Measurements from ENCODE around the gene TESMIN. TPM values are rescaled to one million over a fixed set of nuclear protein-coding genes. Genes with fewer than 3 reads are reported as not detected.

The TESMIN gene
- polyA plus RNA-seq, 1 donor, result 0.53 TPM

DNA sequence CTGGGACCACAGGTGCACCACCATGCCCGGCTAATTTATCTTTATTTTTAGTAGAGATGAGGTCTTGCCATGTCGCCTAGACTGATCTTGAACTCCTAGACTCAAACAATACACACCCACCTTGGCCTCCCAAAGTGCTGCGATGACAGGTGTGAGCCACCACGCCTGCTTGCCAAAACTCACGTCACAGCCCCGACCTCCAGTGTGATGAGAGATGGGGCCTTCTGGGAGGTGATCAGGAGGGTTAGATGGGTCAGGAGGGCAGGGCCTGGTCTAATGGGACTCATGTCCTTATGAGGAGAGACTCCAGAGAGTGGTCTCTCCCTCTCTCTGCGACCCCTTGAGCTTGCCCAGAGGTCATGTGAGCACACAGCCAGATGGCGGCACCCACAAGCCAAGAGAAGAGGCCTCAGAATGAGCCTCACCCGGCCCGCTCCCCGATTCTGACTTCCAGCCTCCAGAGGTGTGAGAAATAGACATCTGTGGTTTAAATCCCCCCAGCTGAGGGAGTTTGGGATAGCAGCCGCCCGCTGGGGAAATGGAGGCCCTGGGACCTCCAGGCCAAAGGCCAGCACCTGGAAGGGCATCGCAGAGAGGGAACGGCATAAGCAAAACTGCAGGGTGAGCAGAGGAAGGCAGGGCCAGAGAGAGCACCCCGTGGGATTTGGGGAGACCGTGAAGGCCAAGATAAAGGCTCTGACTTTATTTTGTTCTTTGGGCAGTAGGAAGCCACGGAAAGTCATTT, 91.1 kb downstream of the TESMIN start:
- no peak for DNase-seq (ENCODE audit: low read depth)

DNA sequence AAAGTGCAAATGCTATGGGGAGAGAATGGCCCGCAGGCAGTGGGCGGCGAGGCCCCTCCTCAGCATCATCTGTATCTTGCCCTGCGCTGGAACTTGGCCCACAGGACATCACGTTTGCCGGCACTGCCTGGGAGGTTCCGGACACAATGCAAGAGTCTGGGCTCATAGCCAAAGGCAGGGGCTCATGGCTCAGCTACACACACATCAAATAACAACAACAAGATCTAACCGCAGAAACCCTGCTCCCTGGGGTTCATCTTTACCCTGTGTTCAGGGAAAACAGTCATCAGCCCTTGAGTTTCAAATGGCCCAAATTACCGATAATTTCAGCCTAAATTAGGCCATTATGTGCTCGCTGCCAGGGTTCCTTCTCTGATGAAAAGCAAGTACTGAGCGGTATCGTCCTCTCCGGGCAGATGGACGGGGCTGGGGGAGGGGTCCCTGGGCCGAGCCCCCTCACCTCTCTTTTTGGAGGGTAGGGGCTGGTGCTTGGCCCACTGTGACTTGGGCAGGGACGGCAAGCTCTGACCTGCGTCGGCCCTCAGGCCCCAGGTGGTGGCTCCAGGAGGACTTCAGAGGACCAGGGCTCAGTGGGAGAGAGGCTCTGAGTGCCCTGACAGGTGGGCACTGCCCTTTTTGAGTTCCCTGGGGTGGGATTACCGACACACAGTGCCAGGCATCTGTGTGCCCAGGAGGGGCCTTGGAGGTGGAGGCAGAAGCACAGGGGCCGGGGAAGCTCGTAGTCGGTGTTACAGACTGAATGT, 92.0 kb downstream of the TESMIN start:
- peak; percentile 51 for DNase-seq (ENCODE audit: low read depth)

DNA sequence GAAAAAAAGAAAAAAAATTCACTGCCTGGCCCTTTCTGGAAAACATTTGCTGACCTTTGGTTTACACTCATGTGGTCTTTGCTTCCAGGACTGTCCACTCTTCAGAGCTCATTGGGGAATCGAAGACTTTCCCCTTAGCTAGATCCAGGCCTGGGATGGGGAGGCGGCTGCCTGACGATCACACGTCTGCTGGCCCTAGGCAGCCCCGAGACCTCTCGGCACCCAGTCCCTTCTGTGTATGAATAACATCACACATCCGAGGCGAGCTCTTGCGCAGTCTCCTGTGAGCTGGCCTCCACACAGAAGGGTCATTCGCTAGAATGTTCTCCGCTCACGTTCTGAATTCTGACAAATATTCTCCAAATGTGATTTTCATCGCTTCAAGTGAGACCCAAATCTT, 92.7 kb downstream of the TESMIN start:
- no peak for DNase-seq (ENCODE audit: low read depth)

- DNase-seq (ENCODE audit: low read depth), result no peak
Measured at GRCh38 chr11:68658097-68658496, 93.2 kb downstream of the TESMIN start.

Other genes with a start within 250 kb of the TESMIN start
- 0.28 TPM for gene GAL, start 67.0 kb downstream of the TESMIN start, polyA plus RNA-seq (ENCODE audit: insufficient read length)
- 9.7 TPM for gene CPT1A, start 90.4 kb upstream of the TESMIN start, polyA plus RNA-seq (ENCODE audit: insufficient read length)
- 51.5 TPM for gene MRPL21, start 152.3 kb upstream of the TESMIN start, polyA plus RNA-seq (ENCODE audit: insufficient read length)
- 10.3 TPM for gene IGHMBP2, start 152.4 kb upstream of the TESMIN start, polyA plus RNA-seq (ENCODE audit: insufficient read length)
- 0.62 TPM for gene MRGPRD, start 229.5 kb upstream of the TESMIN start, polyA plus RNA-seq (ENCODE audit: insufficient read length)

Measured in forelimb muscle (tissue), 1 donor.